HG03520 (cell line): Measurements from ENCODE around the gene GOT1.

Source experiments
- ATAC-seq: cut with Tn5 transposase; IDR thresholded peaks from one replicate; pipeline ENCODE4 v1.9.1; 2021; ENCODE audit warnings: mild to moderate bottlenecking, moderate library complexity; ENCODE audit not compliant: unreplicated experiment

The GOT1 gene

DNA sequence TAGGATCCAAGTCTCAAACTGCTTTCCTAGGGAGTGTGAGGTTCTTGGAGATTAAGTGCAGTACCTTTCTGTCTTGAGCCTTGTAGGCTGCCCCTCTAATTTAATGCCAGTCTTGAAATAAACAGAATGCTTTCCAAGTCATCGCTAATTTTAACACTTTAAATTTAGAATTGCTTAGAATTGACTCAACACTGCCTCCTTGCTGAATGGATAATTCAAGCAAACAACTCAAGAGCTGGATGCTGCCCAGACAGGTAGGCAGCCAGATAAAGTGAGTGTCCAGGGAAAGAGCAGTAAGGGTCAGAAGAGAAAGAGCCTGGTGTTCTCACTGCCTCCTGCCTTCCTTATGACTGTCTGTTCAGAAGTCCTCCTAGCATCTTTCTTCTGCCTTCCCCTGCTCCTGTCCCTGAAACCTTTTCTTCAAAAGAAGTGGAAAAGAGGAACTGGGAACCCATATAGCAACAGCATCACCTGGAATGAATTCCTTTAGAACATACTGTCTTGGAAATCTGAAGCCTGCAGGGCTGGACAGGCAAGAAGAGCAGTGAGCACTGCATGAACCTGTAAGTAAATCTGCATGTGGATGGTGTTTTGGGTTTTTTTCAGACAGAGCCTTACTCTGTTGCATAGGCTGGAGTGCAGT is 3.1 kb upstream of the GOT1 start:
- ATAC-seq = no peak

DNA sequence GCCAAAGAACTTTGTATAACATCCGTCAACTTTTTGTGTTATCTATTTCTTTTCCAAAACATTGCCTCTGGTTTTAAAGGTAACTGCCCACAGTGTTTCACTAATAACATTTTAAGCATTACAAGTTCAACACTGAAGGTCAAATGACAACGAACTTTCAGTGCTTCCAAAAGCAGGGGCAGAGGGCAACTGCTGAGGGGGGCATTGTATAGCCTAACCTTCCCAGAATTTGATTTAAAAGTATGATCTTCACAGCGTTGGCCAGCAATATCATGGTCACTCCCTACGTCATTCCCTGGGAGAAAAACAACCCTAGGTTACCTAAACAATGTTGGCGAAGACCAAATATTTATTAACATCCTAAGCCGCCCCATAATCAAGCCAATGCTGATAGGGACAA is 2.5 kb upstream of the GOT1 start:
- ATAC-seq = no peak

DNA sequence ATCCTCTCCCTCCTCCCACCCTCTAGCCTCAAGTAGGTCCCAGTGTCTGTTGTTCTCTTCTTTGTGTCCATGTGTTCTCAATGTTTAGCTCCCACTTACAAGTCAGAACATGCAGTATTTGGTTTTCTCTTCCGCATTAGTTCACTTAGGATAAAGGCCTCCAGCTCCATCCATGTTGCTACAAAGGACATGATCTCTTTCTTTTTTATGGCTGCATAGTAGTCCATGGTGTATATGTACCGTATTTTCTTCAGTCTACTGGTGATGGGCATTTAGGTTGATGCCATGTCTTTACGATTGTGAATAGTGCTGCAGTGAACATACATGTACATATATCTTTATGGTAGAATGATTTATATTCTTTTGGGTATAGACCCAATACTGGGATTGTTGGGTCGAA is 1.6 kb upstream of the GOT1 start:
- no peak for ATAC-seq

DNA sequence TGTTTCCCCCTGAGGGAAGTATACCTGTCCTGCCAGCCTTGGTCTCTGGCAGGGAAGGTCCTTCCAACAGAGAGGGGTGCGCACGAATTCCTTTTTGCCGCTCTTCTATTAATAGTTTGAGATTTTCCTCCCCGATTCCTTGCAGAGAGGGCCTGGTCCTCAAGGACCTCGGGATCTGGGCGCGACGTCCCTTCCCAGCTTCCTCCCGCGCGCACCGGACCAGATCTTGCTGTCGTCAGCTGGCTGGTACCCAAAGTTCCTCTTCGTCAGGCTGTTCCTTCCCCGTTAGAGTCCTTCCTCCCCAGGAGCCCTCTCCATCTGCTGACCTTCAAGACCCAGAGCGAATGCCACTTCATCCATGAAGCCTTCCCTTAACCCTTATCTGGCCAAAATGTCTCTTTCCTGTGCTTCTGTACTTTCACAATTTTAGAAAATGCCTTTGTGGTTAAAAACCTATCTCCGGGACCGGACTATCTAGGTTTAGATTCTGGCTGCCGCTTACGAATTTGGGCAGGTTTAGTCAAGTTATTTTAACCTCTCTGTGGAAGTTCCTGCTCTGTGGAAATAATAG is 851 bp upstream of the GOT1 start:
- ATAC-seq = no peak

DNA sequence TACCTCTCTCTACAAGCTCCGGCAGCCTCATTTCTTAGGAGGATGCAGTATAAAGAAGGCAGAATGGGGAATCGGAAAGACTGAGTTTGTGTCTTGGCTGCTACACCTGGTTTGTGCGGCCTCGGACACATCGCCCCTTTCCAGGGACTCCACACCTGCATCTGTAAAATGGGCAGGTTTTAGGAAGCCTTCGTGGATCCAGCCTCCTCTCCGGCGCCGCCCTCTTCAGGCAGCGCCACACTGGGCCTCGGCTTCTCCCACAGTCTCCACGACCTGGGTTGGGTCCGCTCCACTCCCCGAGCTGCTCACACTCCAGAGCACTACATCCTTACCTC is 341 bp downstream of the GOT1 start:
- no peak for ATAC-seq

DNA sequence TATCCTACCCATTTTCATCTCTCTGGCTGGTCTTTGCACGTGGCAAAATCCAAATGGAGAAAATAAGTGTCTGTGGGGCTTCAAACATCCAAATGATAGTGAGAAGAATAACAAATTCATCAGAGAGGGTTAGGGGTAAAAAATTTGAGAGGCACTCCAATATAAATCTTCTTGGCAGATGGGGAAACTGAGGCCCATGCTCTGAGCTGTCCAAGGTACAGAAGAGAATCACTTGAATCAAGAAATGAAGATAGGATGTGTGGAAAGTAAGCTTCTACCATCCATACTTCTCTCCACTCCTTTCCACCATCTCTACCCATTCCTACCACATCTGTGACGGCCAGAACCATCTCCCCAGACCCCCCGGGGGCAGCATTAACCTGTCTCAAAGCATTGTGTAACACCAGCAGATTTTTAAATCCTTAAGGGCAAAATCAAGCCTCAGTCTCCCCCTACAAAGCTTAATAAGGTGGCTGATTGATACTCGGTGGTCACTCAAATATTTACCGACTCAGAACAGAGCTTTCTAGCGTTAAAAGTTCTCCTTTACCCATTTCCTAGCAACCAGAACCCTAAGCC is 818 bp downstream of the GOT1 start:
- ATAC-seq = no peak

DNA sequence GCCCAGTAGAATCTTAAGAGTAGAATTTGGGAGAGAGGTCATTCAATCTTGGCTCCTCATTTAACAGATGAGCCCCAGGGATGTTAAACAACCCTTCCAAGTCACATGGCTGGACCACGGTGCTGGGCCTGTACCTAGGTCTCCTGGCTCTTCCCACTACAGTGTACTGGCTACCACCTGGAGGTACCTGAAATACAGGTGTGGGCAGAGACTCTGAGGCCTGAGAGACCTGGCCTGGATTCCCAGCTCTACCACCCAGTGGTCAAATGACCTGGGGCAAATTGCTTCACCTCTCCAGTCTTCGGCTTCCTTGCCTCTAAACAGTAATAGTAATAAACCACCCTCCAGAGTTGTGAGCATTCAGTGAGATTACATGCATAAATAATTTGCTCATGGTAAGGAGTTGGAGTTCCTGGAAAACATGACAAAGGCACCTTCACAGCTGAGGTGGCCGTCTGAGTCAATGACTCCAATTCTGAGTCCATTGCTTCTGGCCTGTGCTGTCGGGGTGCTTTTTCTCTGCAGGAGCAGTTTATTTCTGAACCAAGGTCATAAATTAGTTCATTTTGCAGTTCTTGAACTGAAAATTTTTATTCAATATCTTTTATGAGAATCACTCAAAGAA is 2.7 kb downstream of the GOT1 start:
- no peak for ATAC-seq

DNA sequence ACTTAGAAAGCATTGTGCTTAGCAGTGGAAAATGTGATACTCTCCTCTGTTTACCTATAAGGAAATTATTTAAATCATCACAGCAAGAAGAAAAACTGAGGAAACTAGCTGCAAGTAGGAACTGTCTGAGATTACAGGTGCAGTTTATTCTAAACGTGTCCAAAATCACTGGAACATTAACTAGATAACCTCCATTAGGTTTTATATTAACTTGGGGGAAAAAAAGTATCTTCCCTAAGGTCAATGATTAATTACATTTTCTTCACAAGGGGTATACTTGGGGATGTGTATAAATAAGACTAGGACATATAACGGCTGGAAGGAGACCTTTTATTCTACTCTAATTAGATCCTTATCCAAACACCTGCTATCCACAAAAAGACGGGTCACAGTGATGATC is 3.7 kb downstream of the GOT1 start:
- ATAC-seq = no peak

DNA sequence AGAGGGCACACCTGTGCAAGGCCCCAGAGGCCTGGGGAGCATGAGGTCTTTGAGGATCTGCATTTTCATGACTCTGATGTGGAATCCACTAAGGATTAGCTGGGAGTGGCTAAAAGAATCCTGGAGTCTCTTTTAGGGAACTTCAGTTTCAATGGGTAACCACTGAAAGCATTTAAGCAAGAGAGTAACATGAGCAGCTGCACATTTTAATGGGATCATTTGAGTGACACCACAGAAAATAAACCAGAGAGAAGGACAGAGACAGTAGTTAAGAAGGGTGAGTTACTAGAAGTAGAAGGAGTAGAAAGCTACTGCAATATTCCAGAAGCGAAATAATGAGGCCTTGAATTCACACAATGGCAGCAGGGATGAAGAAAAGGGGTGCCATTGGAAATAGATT is 5.2 kb downstream of the GOT1 start:
- no peak for ATAC-seq

DNA sequence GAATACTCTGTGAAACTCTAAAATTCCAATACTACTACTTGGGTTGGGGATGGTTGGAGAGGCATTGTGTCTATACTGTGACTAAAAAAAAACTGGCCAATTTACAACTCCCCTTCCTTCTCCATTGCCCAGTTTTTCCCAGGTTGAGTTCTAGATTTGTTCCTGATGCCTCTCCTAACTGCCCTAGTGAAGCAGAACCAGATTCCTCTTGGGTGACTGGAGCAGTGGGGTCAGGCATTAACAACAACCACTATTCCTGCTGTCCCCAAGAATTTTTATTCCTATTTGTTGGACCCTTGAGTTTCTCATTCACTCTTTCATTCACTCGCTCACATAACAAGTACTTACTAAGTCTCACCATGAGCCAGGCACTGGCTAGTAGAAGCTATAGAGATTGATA is 5.8 kb downstream of the GOT1 start:
- ATAC-seq = no peak

DNA sequence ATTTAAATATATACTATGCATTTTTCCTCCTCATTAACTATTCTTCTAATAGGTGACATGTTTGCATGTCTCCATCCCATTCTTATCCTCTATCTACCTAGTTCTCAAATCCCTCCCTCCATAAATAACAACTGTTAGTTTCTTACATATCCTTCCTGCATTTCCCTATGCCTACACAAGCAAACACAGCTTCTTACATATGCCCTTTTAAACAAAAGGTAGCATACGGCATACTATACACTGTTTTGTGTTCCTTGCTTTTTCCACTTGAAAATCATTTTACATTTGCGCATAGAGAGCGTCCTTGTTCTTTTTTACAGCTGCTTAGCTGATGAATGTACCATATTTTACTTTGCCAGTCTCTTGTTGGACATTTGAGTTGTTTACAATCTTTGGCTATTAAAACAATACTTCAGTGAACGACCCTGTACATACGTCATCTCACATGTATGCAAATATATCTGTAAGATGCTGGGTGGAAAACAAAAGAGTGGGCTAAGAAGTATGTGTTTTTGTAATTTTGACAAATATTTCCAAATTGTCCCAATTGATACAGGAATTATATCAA is 7.8 kb downstream of the GOT1 start:
- no peak for ATAC-seq

DNA sequence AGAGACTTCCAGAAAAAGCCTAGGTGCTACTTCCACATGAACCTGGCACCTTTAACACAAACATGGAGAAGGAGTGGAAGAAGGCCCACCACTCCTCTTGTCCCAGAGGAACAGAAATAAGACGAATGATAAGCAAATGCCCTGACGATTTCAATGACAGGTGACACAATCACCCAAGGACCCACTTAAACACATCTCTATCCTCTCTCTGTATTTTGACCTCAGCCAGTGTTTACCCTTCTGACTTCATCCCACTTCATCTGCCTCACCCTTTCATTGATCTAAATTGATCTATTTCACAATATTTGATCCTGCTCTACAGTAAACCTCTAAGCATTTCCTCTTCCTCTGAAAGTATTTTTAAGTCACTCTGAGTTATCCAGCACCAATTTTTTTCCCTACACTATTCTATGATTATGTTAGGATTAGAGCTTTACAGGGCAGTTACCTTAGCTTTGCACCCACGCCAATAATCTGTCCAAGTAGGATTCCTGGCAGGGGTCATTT is 9.1 kb downstream of the GOT1 start:
- no peak for ATAC-seq

DNA sequence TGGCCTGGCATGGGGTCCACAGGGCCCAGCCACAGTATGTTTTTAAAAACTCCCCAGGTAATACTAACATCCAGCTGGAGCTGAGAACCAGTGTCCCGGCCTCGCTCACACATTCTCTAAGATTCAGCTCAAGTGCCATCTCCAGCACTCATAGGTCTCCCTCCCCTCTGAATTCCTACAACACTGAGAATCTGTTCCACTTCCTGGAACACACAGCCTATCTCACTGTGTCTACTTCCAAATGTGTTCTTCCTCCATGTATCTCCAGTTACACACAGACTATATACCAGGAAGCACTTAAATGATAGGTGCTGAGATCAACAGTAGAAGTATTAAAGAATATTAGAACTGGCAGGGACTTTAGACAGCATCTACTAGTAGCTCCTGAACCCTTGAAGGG is 10.7 kb downstream of the GOT1 start:
- no peak for ATAC-seq

DNA sequence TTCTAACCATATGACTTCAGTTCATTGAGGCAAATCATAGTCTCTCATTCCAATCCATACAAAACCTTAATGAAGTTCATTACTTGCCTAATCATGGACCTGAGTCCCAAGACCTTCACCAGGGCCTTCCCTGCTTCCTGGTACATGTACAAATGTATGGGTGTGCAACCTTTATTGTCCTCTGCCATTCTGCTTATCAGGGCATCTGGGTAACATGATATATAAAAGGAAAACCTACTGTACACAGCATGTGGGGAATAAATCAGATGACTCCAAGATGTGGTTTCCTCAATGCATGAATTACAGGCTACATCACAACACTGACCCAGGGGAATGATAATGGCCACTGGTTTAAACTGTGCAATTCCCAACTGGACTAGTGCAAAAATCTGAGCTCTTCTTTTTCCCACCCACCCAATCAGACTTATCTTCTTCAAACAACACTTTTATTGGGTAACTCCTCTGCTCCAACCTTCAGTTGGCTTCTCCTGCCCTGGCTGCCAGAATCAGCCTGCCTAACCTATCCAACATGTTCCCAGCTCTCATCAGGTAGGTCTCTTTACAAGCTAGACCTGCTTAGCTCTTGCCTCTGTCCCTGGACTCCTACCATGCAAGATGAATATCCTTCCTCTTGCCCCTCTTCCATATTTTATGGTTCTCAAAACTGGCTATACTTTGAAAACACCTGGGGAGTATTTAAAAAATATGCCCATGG is 11.4 kb downstream of the GOT1 start:
- no peak for ATAC-seq

DNA sequence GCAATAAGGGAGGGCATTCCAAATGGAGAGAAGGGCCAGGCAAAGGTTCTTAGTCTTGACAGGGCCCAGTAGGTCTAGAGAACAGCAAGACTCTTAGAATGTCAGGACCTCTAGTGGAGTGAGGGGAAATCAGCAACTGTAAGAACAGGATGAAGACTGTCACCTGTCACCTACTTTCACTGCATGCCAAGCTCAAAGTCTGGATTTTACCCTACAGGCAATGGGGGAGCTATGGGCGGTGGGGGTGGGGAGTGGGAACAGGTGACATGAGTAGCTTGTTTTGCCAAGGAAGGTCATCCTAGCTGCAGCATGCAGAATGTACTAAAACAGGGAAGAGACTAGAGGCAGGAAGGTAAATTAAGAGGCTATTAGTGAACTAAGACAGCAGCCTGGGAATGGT is 18.3 kb downstream of the GOT1 start:
- ATAC-seq = no peak

DNA sequence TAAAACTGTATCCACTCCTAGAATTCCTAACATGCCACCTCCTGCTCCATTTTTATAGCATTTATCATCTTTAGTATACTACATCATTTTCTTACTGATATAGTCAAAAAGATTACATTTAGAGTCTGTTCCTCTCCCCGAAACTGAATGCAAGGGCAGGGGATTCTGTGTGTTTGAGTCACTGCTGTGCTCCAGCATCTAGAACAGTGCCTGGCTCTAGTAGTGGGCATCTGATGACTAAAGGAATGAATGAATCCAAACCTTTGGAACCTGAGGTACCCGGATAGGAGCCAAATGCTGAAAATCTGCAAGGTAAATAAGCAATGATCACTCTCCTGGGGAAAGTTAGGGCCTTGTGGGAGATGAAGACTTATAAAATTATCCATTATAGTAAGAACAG is 18.9 kb downstream of the GOT1 start:
- ATAC-seq = no peak

DNA sequence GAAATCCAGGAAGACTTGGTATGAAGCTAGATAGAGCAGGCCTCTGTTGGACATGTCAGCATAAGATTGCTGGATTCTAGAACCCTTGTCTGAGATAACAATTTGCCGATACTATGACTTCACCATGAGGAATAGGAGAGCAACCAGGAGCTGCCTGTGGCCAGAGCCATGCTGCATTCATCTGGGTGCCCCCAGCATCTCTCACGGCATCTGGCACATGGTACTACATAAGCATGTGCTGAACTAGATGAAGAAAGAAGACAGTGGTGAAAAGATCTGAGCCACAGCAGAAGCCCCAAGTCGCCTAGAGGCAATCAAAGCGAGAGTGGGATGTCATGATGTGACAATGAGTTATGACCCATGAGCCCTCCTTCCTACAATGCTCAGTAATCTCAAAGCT is 19.5 kb downstream of the GOT1 start:
- no peak for ATAC-seq

DNA sequence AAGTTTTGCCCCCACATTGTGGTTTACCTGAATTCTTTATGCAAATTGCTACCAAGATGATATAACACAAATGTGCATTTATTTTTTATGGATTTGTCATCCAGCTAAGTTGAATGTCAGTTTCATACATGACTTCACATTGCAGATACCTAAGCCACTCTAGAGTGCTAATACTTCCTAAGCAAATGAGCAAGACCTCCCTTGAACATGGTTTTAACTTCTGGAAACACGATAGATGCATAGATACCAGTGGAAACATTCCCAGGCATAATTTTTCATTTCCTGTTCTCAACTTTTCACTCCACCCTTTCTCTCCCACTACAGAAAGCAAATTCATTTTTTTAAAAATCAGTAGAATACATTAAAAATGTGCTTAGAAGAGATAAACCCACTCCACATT is 20.3 kb downstream of the GOT1 start:
- no peak for ATAC-seq

DNA sequence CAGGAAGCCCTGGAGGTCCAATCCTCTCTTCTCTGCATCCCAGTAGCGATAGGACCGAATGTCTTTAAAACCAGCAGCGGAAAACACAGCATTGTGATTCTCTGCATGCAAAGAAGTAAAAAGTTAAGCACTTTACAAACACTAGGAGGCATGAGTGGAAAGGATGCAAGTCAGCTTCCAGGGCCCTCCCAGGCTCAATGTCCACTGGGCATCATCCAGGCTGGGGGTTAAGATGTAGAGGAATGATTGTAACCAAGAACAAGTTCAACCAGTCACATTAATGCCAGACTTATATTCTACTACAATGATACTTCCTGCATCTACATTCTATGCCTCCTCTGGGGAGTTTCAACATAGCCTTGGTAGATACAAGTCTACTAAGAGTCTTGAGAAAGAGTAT is 24.3 kb downstream of the GOT1 start:
- no peak for ATAC-seq

DNA sequence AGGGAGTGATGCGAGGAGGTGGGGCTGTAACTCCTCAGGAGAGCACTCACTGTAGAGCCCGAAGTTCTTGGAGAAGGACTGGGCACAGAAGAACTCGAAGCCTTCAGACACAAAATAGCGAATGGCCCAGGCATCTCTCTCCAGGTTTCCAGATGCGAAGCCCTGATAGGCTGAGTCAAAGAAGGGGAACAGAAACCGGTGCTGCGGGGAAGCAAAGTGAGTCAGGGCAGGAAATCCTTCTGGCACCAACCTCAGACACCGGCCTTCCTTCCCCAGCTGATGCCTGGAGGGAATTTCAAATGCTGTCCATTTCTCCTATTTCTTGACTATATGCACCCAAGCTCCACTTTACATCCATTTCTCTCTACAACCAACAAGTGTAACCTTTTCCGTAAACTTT is 26.8 kb downstream of the GOT1 start:
- no peak for ATAC-seq

DNA sequence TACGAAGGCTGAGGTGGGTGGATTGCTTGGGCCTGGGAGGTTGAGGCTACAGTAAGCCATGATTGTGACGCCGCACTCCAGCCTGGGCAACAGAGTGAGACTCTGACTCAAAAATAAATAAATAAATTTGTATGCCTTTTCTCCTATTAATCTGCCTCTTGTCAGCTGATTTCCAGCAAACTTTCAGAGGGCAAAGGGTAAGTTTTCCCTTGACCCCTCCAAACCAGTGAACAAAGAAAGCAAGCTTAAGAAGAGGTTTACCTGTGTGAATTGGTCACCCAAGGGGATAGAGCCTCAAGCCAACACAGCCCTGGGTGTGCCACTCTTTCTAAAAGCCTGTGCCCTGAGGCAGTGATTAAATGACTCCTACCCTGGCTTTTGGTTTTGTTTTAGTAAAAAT is 30.8 kb downstream of the GOT1 start:
- no peak for ATAC-seq
